Heart left ventricle (tissue), 13 donors: ENCODE data around the gene SCN11A.

Experiments used
- CTCF ChIP-seq, 12 donors: fragments of 200-600 bp; sonication (generic) in 4 of 12; IDR thresholded peaks; one replicate each; pipeline versions ENCODE4 v1.5.0 to v1.8.0; 2018 to 2022; ENCODE audit warnings: antibody characterized with exemption in 12 of 12, mild to moderate bottlenecking in 5 of 12
- POLR2A ChIP-seq, 2 donors: fragments of 450-650 bp; IDR thresholded peaks; one replicate each; pipeline ENCODE4 v1.6.1; 2017; ENCODE audit warnings: antibody characterized with exemption in 2 of 2, mild to moderate bottlenecking in 2 of 2, moderate library complexity in 2 of 2
- donor health status: ischemic (EF 13 %, LVEDD 7.1; RV severe dilation, severe dysfunction).
- donor health status: DM: no; HTN: yes; CAD: no.
- donor health status: DM: no; HTN: no; CAD: no.
- donor health status: ischemic (EF 25% LVEDD 6.9; RV normal size, moderate dysfunction).
- donor health status: ischemic (EF 25% LVEDD 5.7; RV mildly dilated, moderate dysfunction).
- donor health status: ischemic (EF 35%, LVEDD 5.7; RV mildly dilated, moderate dysfunction).
- donor health status: nonischemic (EF 11% LVEDD 7.7; RV severe dilation, severe dysfunction).
- donor health status: DM: yes; HTN: yes; CAD: no.
- donor health status: PGD.
- donor health status: ischemic (EF 29% LVEDD 5.4; RV normal size, mild dysfunction).
- donor health status: nonischemic (EF 23%, LVEDD 6.1; RV moderate dilation, normal function).

GRCh38 chr3:39028546-39028945 lies 23.2 kb downstream of the SCN11A start:
- TF ChIP-seq CTCF (IDR thresholded peaks at IDR 0.05) (no peak), POLR2A (IDR thresholded peaks at IDR 0.05) (no peak)
